Measurements from ENCODE around the gene WDR49. TPM values are rescaled to one million over a fixed set of nuclear protein-coding genes. Genes with fewer than 3 reads are reported as not detected.

Gene WDR49
- total and polyA plus RNA-seq, 4 donors, result 1.7 to 3.8 (median 3.0) TPM; not detected in 1

GRCh38 chr3:167493244-167493643 is 160.5 kb downstream of the WDR49 start:
- 75 to 76% methylated on average over 3 of the region's 3 CpGs for WGBS, 2 donors
- no peak for ATAC-seq (ENCODE audit: low FRiP score)
- H3K36me3 ChIP-seq (ENCODE audit: control insufficient read depth in 1 of 2, insufficient read depth in 2 of 2, low read length in 1 of 2), result no peaks in the 10 kb centered on the region
- H3K4me1 ChIP-seq (ENCODE audit: control insufficient read depth in 1 of 2, insufficient read depth in 2 of 2, low read length in 2 of 2), result no peaks in the 10 kb centered on the region
- H3K27ac ChIP-seq (ENCODE audit: low read depth in 1 of 2, low read length in 2 of 2), result no peak overlapping the region
- no peak overlapping the region for H3K4me3 ChIP-seq (ENCODE audit: low read length in 2 of 2)
- intact Hi-C loops (cut with DNase I), result no loop called here
- no peaks in the 10 kb centered on the region for H3K27me3 ChIP-seq (ENCODE audit: control insufficient read depth in 1 of 2, insufficient read depth in 2 of 2, low read length in 1 of 2)
- no peak for DNase-seq
- no peaks in the 10 kb centered on the region for H3K9me3 ChIP-seq (ENCODE audit: control insufficient read depth, low read length)

GRCh38 chr3:167491621-167492020 is 162.1 kb downstream of the WDR49 start:
- Histone ChIP-seq H3K36me3 (ENCODE audit: control insufficient read depth in 1 of 2, insufficient read depth in 2 of 2, low read length in 1 of 2) (no peaks in the 10 kb centered on the region), H3K27ac (ENCODE audit: low read depth in 1 of 2, low read length in 2 of 2) (no peak overlapping the region), H3K27me3 (ENCODE audit: control insufficient read depth in 1 of 2, insufficient read depth in 2 of 2, low read length in 1 of 2) (no peaks in the 10 kb centered on the region), H3K4me1 (ENCODE audit: control insufficient read depth in 1 of 2, insufficient read depth in 2 of 2, low read length in 2 of 2) (no peaks in the 10 kb centered on the region), H3K9me3 (ENCODE audit: control insufficient read depth, low read length) (no peaks in the 10 kb centered on the region), H3K4me3 (ENCODE audit: low read length in 2 of 2) (no peak overlapping the region)
- ATAC-seq (ENCODE audit: low FRiP score) (no peak), DNase-seq (no peak)
- intact Hi-C loops (cut with DNase I), result no loop called here

- Histone ChIP-seq H3K4me1 (ENCODE audit: control insufficient read depth in 1 of 2, insufficient read depth in 2 of 2, low read length in 2 of 2) (no peaks in the 10 kb centered on the region), H3K9me3 (ENCODE audit: control insufficient read depth, low read length) (no peaks in the 10 kb centered on the region), H3K36me3 (ENCODE audit: control insufficient read depth in 1 of 2, insufficient read depth in 2 of 2, low read length in 1 of 2) (no peaks in the 10 kb centered on the region), H3K4me3 (ENCODE audit: low read length in 2 of 2) (no peak overlapping the region), H3K27ac (ENCODE audit: low read depth in 1 of 2, low read length in 2 of 2) (no peak overlapping the region), H3K27me3 (ENCODE audit: control insufficient read depth in 1 of 2, insufficient read depth in 2 of 2, low read length in 1 of 2) (no peaks in the 10 kb centered on the region)
- intact Hi-C loops (cut with DNase I), result no loop called here
- 76 to 83% methylated on average over 1 of the region's 1 CpG for WGBS, 2 donors
- DNase-seq (no peak), ATAC-seq (ENCODE audit: low FRiP score) (no peak)
Observed at GRCh38 chr3:167489571-167489970, 164.2 kb downstream of the WDR49 start.

DNA sequence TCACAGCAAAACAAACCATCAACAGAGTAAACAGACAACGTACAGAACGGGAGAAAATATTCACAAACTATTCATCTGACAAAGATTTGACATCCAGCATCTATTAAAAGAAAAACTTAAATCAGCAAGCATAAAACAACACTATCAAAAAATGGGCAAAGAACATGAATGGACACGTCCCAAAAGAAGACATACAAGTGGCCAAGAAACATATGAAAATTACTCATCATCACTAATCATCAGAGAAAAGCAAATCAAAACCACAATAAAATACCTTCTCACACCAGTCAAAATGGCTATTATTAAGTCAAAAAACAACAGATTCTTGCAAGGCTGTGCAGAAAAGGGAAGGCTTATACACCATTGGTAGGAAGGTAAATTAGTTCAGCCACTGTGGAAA is 166.2 kb downstream of the WDR49 start:
- no peaks in the 10 kb centered on the region for H3K4me1 ChIP-seq (ENCODE audit: control insufficient read depth in 1 of 2, insufficient read depth in 2 of 2, low read length in 2 of 2)
- H3K27me3 ChIP-seq (ENCODE audit: control insufficient read depth in 1 of 2, insufficient read depth in 2 of 2, low read length in 1 of 2), result no peaks in the 10 kb centered on the region
- H3K27ac ChIP-seq (ENCODE audit: low read depth in 1 of 2, low read length in 2 of 2), result no peak overlapping the region
- WGBS, 2 donors, result 46 to 50% methylated on average over 3 of the region's 3 CpGs
- no peak for DNase-seq
- no peak overlapping the region for H3K4me3 ChIP-seq (ENCODE audit: low read length in 2 of 2)
- no peaks in the 10 kb centered on the region for H3K36me3 ChIP-seq (ENCODE audit: control insufficient read depth in 1 of 2, insufficient read depth in 2 of 2, low read length in 1 of 2)
- intact Hi-C loops (cut with DNase I), result no loop called here
- H3K9me3 ChIP-seq (ENCODE audit: control insufficient read depth, low read length), result no peaks in the 10 kb centered on the region
- no peak for ATAC-seq (ENCODE audit: low FRiP score)

DNA sequence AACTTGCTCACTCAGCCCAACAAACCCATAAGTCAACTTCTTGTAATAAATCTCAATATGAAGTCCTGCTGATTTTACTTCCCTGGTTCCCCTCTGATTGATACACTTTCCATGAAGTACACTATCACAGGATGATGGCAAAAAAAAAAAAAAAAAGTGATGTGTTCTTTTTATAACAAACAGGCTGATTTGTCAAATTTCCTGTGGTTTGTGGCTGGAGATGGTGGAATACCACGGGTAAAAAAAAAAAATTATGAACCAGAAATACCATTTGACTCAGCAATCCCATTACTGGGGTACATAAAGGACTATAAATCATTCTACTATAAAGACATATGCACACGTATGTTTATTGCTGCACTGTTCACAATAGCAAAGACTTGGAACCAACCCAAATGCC is 169.2 kb downstream of the WDR49 start:
- H3K9me3 ChIP-seq (ENCODE audit: control insufficient read depth, low read length), result no peaks in the 10 kb centered on the region
- ATAC-seq (ENCODE audit: low FRiP score), result no peak
- no peaks in the 10 kb centered on the region for H3K36me3 ChIP-seq (ENCODE audit: control insufficient read depth in 1 of 2, insufficient read depth in 2 of 2, low read length in 1 of 2)
- H3K4me3 ChIP-seq (ENCODE audit: low read length in 2 of 2), result no peak overlapping the region
- intact Hi-C loops (cut with DNase I), result no loop called here
- WGBS, 2 donors, result 53 to 56% methylated on average over 2 of the region's 2 CpGs
- no peaks in the 10 kb centered on the region for H3K27me3 ChIP-seq (ENCODE audit: control insufficient read depth in 1 of 2, insufficient read depth in 2 of 2, low read length in 1 of 2)
- no peak overlapping the region for H3K27ac ChIP-seq (ENCODE audit: low read depth in 1 of 2, low read length in 2 of 2)
- no peak for DNase-seq
- H3K4me1 ChIP-seq (ENCODE audit: control insufficient read depth in 1 of 2, insufficient read depth in 2 of 2, low read length in 2 of 2), result no peaks in the 10 kb centered on the region

DNA sequence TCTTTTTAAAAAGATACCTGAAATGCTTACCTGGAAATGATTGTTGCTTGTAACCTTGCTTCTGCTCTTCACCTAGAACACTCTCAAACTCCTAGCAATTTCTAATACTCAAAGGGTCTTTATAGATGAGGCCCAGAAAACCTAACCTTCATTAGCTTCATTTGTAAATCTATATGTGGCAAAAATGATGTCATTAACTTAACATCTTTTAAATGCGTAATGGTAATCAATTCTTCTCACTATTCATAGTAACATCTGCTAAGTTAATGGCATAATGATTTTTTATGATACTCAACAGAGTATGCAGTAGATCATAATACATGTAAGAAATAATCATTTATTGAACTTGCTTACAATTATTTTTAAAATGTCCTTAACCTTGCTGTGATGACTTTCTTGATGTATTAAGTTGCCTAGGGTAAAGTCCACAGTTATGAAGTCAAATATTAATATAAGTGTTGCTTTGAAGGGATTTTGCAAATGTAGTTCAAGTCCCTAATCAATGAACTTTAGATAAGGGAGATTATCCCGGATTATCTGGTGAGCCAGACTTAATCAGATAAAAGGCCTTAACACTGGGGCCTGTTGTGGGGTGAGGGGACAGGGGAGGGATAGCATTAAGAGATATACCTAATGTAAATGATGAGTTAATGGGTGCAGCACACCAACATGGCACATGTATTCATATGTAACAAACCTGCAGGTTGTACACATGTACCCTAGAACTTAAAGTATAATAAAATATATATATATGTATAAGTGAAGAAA is 169.8 kb downstream of the WDR49 start:
- no peak for DNase-seq
- Histone ChIP-seq H3K27ac (ENCODE audit: low read depth in 1 of 2, low read length in 2 of 2) (no peak overlapping the region), H3K9me3 (ENCODE audit: control insufficient read depth, low read length) (no peaks in the 10 kb centered on the region), H3K36me3 (ENCODE audit: control insufficient read depth in 1 of 2, insufficient read depth in 2 of 2, low read length in 1 of 2) (no peaks in the 10 kb centered on the region), H3K4me1 (ENCODE audit: control insufficient read depth in 1 of 2, insufficient read depth in 2 of 2, low read length in 2 of 2) (no peaks in the 10 kb centered on the region), H3K4me3 (ENCODE audit: low read length in 2 of 2) (no peak overlapping the region), H3K27me3 (ENCODE audit: control insufficient read depth in 1 of 2, insufficient read depth in 2 of 2, low read length in 1 of 2) (no peaks in the 10 kb centered on the region)
- 83 to 95% methylated on average over 2 of the region's 2 CpGs for WGBS, 2 donors
- intact Hi-C loops (cut with DNase I), result no loop called here
- ATAC-seq (ENCODE audit: low FRiP score), result no peak

DNA sequence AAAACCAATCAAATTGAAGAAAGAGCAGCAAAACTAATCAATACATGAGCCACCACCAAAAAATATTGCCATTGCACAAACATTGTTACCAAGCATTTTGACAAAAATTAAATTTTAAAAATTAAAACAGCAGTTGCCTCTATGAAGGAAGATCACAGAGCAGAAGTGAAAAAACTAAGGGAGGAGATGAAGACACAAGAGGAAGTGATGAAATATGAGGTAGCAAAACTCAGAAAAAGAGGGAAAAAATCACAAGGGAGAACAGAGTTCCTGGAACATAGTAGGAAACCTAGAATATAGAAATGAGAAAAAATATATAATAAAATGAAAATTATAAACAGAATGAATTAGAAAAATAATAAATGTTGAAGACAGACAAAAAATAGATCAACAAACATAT is 172.6 kb downstream of the WDR49 start:
- intact Hi-C loops (cut with DNase I), result no loop called here
- H3K36me3 ChIP-seq (ENCODE audit: control insufficient read depth in 1 of 2, insufficient read depth in 2 of 2, low read length in 1 of 2), result no peaks in the 10 kb centered on the region
- no peaks in the 10 kb centered on the region for H3K9me3 ChIP-seq (ENCODE audit: control insufficient read depth, low read length)
- no peak for DNase-seq
- no peaks in the 10 kb centered on the region for H3K27me3 ChIP-seq (ENCODE audit: control insufficient read depth in 1 of 2, insufficient read depth in 2 of 2, low read length in 1 of 2)
- H3K27ac ChIP-seq (ENCODE audit: low read depth in 1 of 2, low read length in 2 of 2), result no peak overlapping the region
- ATAC-seq (ENCODE audit: low FRiP score), result no peak
- H3K4me1 ChIP-seq (ENCODE audit: control insufficient read depth in 1 of 2, insufficient read depth in 2 of 2, low read length in 2 of 2), result no peaks in the 10 kb centered on the region
- no peak overlapping the region for H3K4me3 ChIP-seq (ENCODE audit: low read length in 2 of 2)

DNA sequence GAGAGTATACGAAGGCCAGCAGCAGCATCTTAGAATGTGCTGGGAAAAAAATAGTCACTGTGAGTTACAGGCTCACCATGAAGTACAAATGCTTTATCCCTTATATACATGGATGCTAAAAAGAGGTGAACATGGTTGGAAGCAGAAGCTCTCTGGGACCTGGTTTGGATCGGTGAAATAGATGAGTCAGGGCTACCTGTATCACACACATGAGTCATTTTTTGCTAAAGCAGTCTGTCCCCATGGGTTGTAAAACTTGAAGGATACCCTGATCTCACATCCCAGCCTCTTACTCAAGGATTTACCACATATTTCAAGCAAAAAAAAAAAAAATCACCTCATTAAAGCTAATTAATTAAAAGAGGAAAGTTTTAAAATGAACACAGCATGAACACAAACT is 173.0 kb downstream of the WDR49 start:
- Histone ChIP-seq H3K27me3 (ENCODE audit: control insufficient read depth in 1 of 2, insufficient read depth in 2 of 2, low read length in 1 of 2) (no peaks in the 10 kb centered on the region), H3K4me3 (ENCODE audit: low read length in 2 of 2) (no peak overlapping the region), H3K9me3 (ENCODE audit: control insufficient read depth, low read length) (no peaks in the 10 kb centered on the region), H3K27ac (ENCODE audit: low read depth in 1 of 2, low read length in 2 of 2) (no peak overlapping the region), H3K36me3 (ENCODE audit: control insufficient read depth in 1 of 2, insufficient read depth in 2 of 2, low read length in 1 of 2) (no peaks in the 10 kb centered on the region), H3K4me1 (ENCODE audit: control insufficient read depth in 1 of 2, insufficient read depth in 2 of 2, low read length in 2 of 2) (no peaks in the 10 kb centered on the region)
- DNase-seq (no peak), ATAC-seq (ENCODE audit: low FRiP score) (no peak)
- 88% methylated on average over 2 of the region's 2 CpGs for WGBS, 2 donors
- intact Hi-C loops (cut with DNase I), result no loop called here

GRCh38 chr3:167473863-167474262 is 179.9 kb downstream of the WDR49 start, which contains the start of gene SERPINI2:
TSS of gene SERPINI2 (minus strand) at chr3:167474042. CDS start at chr3:167471834, 2,208 bp downstream.
- Histone ChIP-seq H3K4me3 (ENCODE audit: low read length in 2 of 2) (no peak within 1 kb of the TSS), H3K27ac (ENCODE audit: low read depth in 1 of 2, low read length in 2 of 2) (no peak within 1 kb of the TSS), H3K9me3 (ENCODE audit: control insufficient read depth, low read length) (no peaks in the 10 kb centered on the region), H3K27me3 (ENCODE audit: control insufficient read depth in 1 of 2, insufficient read depth in 2 of 2, low read length in 1 of 2) (no peaks in the 10 kb centered on the region), H3K36me3 (ENCODE audit: control insufficient read depth in 1 of 2, insufficient read depth in 2 of 2, low read length in 1 of 2) (no peaks in the 10 kb centered on the region), H3K4me1 (ENCODE audit: control insufficient read depth in 1 of 2, insufficient read depth in 2 of 2, low read length in 2 of 2) (no peaks in the 10 kb centered on the region)
- WGBS, 2 donors, result 78 to 81% methylated on average over 4 of the region's 4 CpGs
- ATAC-seq (ENCODE audit: low FRiP score) (no peak), DNase-seq (no peak)
- intact Hi-C loops (cut with DNase I), result no loop called here
